K562 treated with DMSO at 1 percent for 24 hours (cell line): ENCODE results near the gene TRIP10. TPM values are rescaled to one million over a fixed set of nuclear protein-coding genes. Genes with fewer than 3 reads are reported as not detected.

ENCODE experiments used
- total RNA-seq: library from RNA; unstranded; fragments of 300-600 nt; gene quantifications from 2 replicates; pipeline ENCODE4 v1.2.3, GENCODE V29; 2022; ENCODE audit warnings: low read depth; ENCODE audit not compliant: insufficient read depth

The TRIP10 gene
- 54.8 and 58.4 TPM in 2 replicates for total RNA-seq

GRCh38 chr19:6739390-6739882, at the start of gene TRIP10:
Gene TRIP10 (plus strand): TSS chr19:6739680. CDS start chr19:6739762, 82 bp downstream.

GRCh38 chr19:6720369-6721137, 18.9 kb upstream of the TRIP10 start, which contains the start of gene C3:
Gene C3 (minus strand): TSS chr19:6720650. CDS start chr19:6720589, 61 bp downstream.

DNA sequence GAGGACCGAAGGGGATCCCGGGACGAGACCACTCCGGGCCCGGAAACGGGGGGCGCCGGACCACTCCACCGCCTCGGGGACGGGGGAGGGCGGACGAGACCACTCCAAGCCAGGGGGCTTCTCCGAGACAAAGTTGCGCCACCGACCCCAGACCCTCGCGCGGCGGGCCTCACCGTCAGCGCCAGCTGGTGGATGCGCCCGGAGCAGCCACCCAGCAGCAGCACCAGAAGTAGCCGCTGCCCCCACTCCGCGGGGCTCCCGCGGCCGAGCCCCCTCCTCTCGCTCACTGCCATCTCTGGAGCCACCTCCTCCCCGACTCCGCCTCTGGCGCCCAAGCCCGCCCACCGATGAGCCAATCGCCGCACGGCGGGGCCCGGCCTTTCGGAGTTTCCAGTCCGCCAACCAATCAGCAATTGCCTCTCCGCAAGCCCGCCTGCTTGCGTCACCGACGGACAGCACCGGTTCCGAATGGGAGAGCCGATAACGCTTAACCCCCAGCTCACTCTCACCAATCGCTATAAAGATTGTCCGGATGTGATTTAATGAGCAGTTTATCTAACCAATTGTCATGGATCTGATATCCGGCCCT, 2.1 kb upstream of the TRIP10 start, which contains the start of gene GPR108:
Gene GPR108, minus strand, starts transcription at position 297 of the 589 bp plus-strand sequence. Its CDS starts 4 bp downstream, at position 293.

DNA sequence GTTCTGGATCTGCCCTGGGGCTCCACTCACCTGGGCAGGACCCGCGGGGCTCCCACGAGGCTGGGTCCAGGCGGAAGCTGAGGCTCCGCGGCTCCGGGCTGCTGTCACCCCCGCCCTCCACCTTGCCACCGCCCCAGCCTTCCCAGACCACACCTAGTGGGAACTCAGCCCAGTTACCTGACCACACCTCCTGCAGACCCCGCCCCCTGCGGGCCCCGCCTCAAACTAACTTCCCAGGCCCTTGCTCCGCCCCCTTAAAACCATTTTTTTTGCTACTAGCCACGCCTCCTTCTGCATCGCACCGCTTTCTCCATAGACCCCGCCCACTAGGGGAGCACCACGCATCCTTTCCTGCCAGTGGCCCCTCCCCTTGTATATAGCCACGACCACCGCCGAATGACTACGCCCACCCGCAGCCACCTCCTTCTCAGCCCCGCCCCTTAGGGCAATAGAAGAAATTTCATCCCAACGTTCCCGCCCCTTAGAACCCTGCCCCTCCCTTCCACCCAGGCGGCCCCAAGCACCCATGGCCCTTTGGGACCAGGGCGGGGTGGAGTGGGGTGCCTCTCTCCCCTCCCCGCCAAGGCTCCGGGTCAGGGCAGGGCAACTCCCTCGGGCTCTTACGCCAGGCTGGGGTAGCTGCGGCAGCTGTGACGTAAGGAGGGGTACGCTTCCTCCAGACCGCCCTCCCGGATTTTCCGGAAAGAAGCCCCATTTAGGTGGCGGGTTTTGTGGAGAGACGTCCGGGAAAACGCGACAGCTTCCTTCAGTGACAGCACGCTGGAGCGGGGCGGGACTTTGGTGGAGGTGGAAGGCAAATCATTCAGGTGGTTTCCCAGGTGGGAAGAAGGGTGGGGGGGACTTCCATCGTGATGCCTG, 28.1 kb downstream of the TRIP10 start, which contains the start of gene SH2D3A:
Gene SH2D3A, minus strand, starts transcription at position 79 of the 879 bp plus-strand sequence. CDS start 3,687 bp downstream, outside the sequence.

DNA sequence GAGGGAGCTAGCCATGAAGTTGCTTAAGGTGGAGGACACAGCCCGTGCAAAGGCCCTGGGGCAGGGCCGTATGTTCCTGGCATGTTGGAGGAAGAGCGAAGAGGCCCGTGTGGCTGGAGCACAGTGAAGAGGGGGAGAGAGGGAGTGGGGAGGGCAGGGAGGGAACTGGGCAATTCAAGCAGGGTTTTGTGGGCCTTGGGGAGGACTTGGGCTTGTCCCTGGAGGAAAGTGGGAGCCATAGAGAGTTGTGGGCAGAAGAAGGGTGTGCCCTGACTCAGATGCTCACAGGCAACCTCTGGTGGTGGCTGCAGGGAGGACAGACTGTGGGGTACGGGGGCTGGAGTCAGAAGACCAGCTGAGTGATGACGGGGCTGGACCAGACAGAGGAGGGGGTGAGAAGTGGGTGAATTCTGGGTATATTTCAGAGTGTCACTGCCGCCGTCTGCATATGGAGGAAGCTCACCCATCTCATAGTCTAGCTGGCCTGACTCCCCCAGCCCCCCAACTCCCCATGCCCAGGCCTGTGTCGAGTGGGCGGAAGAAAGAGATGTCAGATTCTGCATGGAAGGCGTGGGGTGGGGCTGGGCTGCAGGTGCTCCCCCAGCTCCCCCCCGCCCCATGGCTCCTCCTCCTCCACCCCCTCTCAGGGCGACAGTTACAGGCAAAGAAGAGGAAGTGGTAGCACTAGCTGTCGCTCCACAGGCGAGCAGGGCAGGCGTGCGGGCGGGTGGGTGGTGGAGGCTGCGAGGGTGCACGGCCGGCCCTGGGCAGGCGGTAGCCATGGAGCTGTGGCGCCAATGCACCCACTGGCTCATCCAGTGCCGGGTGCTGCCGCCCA, 32.8 kb downstream of the TRIP10 start, which contains the start of gene VAV1:
Gene VAV1, plus strand, starts transcription at position 681 of the 838 bp plus-strand sequence. Its CDS starts 100 bp downstream, at position 781.

Other genes with a start within 250 kb of the TRIP10 start
- 11.9 and 12.3 TPM in 2 replicates for gene TUBB4A, start 237.4 kb upstream of the TRIP10 start, total RNA-seq
- gene TNFSF9, start 208.7 kb upstream of the TRIP10 start, total RNA-seq: 56.3 and 65.2 TPM in 2 replicates
- gene CD70, start 148.5 kb upstream of the TRIP10 start, total RNA-seq: 7.6 and 10.3 TPM in 2 replicates
- gene TNFSF14, start 69.5 kb upstream of the TRIP10 start, total RNA-seq: 0.10 and 0.27 TPM in 2 replicates
- 42.9 and 49.5 TPM in 2 replicates for gene C3, start 19.0 kb upstream of the TRIP10 start, total RNA-seq
- 68.0 and 72.4 TPM in 2 replicates for gene GPR108, start 2.1 kb upstream of the TRIP10 start, total RNA-seq
- 10.8 and 13.5 TPM in 2 replicates for gene SH2D3A, start 27.8 kb downstream of the TRIP10 start, total RNA-seq
- 42.5 and 47.8 TPM in 2 replicates for gene VAV1, start 33.0 kb downstream of the TRIP10 start, total RNA-seq
- 3.1 and 5.0 TPM in 2 replicates for gene ADGRE1, start 147.9 kb downstream of the TRIP10 start, total RNA-seq